Measurements from ENCODE around the gene LXN.
A peak's percentile ranks its signal among the peaks of the same experiment; 100 is the strongest.
"Not testable (repeated sequence)": the region's sequence is repeated elsewhere in the genome, so short reads cannot be mapped to it uniquely, and the experiment has no call there.

LXN gene

GRCh38 chr3:158696618-158697017 lies 24.2 kb upstream of the LXN start:
- no peak for TF ChIP-seq CTCF (IDR thresholded peaks at IDR 0.05; ENCODE audit: low read length, missing control alignments)
- H3K4me3 ChIP-seq (replicated peaks; ENCODE audit: low read depth, low read length): no peak overlapping the region
- peak; percentile 62 for DNase-seq (ENCODE audit: low read depth)

- H3K4me3 ChIP-seq (replicated peaks; ENCODE audit: low read depth, low read length); DNase-seq (ENCODE audit: low read depth): not testable (repeated sequence)
These were observed 21.5 kb upstream of the LXN start for GRCh38 chr3:158693866-158694456.

- DNase-seq (ENCODE audit: low read depth): peak; percentile 39
These were observed 12.7 kb upstream of the LXN start for GRCh38 chr3:158685159-158685558.

GRCh38 chr3:158683230-158683962 lies 10.9 kb upstream of the LXN start:
- TF ChIP-seq CTCF (IDR thresholded peaks at IDR 0.05; ENCODE audit: low read length, missing control alignments): no peak
- peak; percentile 65 for DNase-seq (ENCODE audit: low read depth)

More at GRCh38 chr3:158685159-158685558, 12.7 kb upstream of the LXN start:
- H3K4me3 ChIP-seq (replicated peaks; ENCODE audit: low read depth, low read length): no peak overlapping the region
- TF ChIP-seq CTCF (IDR thresholded peaks at IDR 0.05; ENCODE audit: low read length, missing control alignments): no peak

GRCh38 chr3:158680861-158681260 lies 8.4 kb upstream of the LXN start:
- DNase-seq (ENCODE audit: low read depth): no peak
- H3K4me3 ChIP-seq (replicated peaks; ENCODE audit: low read depth, low read length): no peak overlapping the region
- no peak for TF ChIP-seq CTCF (IDR thresholded peaks at IDR 0.05; ENCODE audit: low read length, missing control alignments)

More at GRCh38 chr3:158683230-158683962, 10.9 kb upstream of the LXN start:
- H3K4me3 ChIP-seq (replicated peaks; ENCODE audit: low read depth, low read length): no peak overlapping the region

GRCh38 chr3:158679547-158680000 lies 7.1 kb upstream of the LXN start:
- H3K4me3 ChIP-seq (replicated peaks; ENCODE audit: low read depth, low read length): no peak overlapping the region
- no peak for TF ChIP-seq CTCF (IDR thresholded peaks at IDR 0.05; ENCODE audit: low read length, missing control alignments)
- peak; percentile 31 for DNase-seq (ENCODE audit: low read depth)

- no peak for TF ChIP-seq CTCF (IDR thresholded peaks at IDR 0.05; ENCODE audit: low read length, missing control alignments)
- no peak overlapping the region for H3K4me3 ChIP-seq (replicated peaks; ENCODE audit: low read depth, low read length)
- no peak for DNase-seq (ENCODE audit: low read depth)
These were observed 6.2 kb upstream of the LXN start for GRCh38 chr3:158678687-158679086.

All from fibroblast of pulmonary artery (primary cell).